ENCODE measurements around the gene C11orf87. TPM values are rescaled to one million over a fixed set of nuclear protein-coding genes. Genes with fewer than 3 reads are reported as not detected.

Gene C11orf87
- total RNA-seq, 3 donors from 2014 or later: not detected

GRCh38 chr11:109426442-109427240 is 4.7 kb downstream of the C11orf87 start:
- ATAC-seq (no peak), DNase-seq (no peak)
- H3K4me1 ChIP-seq (ENCODE audit: low read depth): no peaks in the 10 kb centered on the region
- H3K4me3 ChIP-seq: no peak overlapping the region
- no peaks in the 10 kb centered on the region for H3K36me3 ChIP-seq (ENCODE audit: low read depth)
- TF ChIP-seq, protein P1, sequence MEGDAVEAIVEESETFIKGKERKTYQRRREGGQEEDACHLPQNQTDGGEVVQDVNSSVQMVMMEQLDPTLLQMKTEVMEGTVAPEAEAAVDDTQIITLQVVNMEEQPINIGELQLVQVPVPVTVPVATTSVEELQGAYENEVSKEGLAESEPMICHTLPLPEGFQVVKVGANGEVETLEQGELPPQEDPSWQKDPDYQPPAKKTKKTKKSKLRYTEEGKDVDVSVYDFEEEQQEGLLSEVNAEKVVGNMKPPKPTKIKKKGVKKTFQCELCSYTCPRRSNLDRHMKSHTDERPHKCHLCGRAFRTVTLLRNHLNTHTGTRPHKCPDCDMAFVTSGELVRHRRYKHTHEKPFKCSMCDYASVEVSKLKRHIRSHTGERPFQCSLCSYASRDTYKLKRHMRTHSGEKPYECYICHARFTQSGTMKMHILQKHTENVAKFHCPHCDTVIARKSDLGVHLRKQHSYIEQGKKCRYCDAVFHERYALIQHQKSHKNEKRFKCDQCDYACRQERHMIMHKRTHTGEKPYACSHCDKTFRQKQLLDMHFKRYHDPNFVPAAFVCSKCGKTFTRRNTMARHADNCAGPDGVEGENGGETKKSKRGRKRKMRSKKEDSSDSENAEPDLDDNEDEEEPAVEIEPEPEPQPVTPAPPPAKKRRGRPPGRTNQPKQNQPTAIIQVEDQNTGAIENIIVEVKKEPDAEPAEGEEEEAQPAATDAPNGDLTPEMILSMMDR (IDR thresholded peaks at IDR 0.05): no peak
- H3K9me3 ChIP-seq: no peaks in the 10 kb centered on the region
- intact Hi-C loops (cut with DNase I, micrococcal nuclease): no loop called here

GRCh38 chr11:109432105-109432504 is 10.1 kb downstream of the C11orf87 start:
- no peaks in the 10 kb centered on the region for H3K36me3 ChIP-seq (ENCODE audit: low read depth)

GRCh38 chr11:109433753-109434256 is 11.8 kb downstream of the C11orf87 start:
- no peaks in the 10 kb centered on the region for H3K9me3 ChIP-seq
- ATAC-seq (no peak), DNase-seq (no peak)
- no peaks in the 10 kb centered on the region for H3K4me1 ChIP-seq (ENCODE audit: low read depth)
- H3K4me3 ChIP-seq: no peak overlapping the region
- TF ChIP-seq, protein P1 (IDR thresholded peaks at IDR 0.05): no peak
- no peaks in the 10 kb centered on the region for H3K36me3 ChIP-seq (ENCODE audit: low read depth)
- intact Hi-C loops (cut with DNase I, micrococcal nuclease): no loop called here

More at GRCh38 chr11:109432105-109432504, 10.1 kb downstream of the C11orf87 start:
- no peak overlapping the region for H3K4me3 ChIP-seq
- no peak for DNase-seq
- TF ChIP-seq, protein P1 (IDR thresholded peaks at IDR 0.05): no peak
- no peaks in the 10 kb centered on the region for H3K4me1 ChIP-seq (ENCODE audit: low read depth)
- intact Hi-C loops (cut with DNase I, micrococcal nuclease): no loop called here
- ATAC-seq: no peak
- no peaks in the 10 kb centered on the region for H3K9me3 ChIP-seq

- Histone ChIP-seq H3K36me3 (ENCODE audit: low read depth) (no peaks in the 10 kb centered on the region), H3K9me3 (no peaks in the 10 kb centered on the region), H3K4me3 (no peak overlapping the region), H3K4me1 (ENCODE audit: low read depth) (no peaks in the 10 kb centered on the region)
- intact Hi-C loops (cut with DNase I, micrococcal nuclease): no loop called here
- TF ChIP-seq, protein P1 (IDR thresholded peaks at IDR 0.05): no peak
- ATAC-seq: no peak
- no peak for DNase-seq
Observed at GRCh38 chr11:109435121-109435742, 13.2 kb downstream of the C11orf87 start.

DNA sequence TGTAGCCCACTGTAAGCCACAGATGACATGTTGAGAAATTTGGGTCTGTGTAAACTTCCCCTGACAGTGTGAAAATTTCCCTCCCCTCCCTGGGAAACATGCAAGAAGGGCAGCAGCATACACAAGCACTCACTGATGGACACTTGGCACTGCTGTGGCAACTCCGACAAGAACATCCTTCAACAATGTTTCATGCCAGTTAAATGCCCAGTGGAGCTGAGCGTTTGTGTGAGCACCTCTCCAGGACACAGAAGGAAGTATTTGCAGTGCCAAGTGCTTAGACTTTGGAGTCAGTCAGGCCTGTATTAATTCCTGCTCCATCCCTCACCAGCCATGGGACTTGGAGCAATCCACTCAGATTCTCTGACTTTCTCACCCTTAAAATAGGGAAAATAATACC is 17.7 kb downstream of the C11orf87 start:
- H3K36me3 ChIP-seq (ENCODE audit: low read depth): no peaks in the 10 kb centered on the region
- intact Hi-C loops (cut with DNase I, micrococcal nuclease): no loop called here
- TF ChIP-seq, protein P1 (IDR thresholded peaks at IDR 0.05): no peak
- H3K4me1 ChIP-seq (ENCODE audit: low read depth): no peaks in the 10 kb centered on the region
- H3K9me3 ChIP-seq: no peaks in the 10 kb centered on the region
- H3K4me3 ChIP-seq: no peak overlapping the region
- DNase-seq (no peak), ATAC-seq (no peak)
